Cerebellar nuclear complex (tissue), 1 donor: Measurements from ENCODE around the gene CHRDL1.
"Not testable (repeated sequence)": the region's sequence is repeated elsewhere in the genome, so short reads cannot be mapped to it uniquely, and the experiment has no call there.

ENCODE experiments used
- DNase-seq, 2 experiments: peaks; one replicate each; lab custom pipeline; 2025; lab: John Stamatoyannopoulos, UW

The CHRDL1 gene, protein sequence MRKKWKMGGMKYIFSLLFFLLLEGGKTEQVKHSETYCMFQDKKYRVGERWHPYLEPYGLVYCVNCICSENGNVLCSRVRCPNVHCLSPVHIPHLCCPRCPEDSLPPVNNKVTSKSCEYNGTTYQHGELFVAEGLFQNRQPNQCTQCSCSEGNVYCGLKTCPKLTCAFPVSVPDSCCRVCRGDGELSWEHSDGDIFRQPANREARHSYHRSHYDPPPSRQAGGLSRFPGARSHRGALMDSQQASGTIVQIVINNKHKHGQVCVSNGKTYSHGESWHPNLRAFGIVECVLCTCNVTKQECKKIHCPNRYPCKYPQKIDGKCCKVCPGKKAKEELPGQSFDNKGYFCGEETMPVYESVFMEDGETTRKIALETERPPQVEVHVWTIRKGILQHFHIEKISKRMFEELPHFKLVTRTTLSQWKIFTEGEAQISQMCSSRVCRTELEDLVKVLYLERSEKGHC

DNA sequence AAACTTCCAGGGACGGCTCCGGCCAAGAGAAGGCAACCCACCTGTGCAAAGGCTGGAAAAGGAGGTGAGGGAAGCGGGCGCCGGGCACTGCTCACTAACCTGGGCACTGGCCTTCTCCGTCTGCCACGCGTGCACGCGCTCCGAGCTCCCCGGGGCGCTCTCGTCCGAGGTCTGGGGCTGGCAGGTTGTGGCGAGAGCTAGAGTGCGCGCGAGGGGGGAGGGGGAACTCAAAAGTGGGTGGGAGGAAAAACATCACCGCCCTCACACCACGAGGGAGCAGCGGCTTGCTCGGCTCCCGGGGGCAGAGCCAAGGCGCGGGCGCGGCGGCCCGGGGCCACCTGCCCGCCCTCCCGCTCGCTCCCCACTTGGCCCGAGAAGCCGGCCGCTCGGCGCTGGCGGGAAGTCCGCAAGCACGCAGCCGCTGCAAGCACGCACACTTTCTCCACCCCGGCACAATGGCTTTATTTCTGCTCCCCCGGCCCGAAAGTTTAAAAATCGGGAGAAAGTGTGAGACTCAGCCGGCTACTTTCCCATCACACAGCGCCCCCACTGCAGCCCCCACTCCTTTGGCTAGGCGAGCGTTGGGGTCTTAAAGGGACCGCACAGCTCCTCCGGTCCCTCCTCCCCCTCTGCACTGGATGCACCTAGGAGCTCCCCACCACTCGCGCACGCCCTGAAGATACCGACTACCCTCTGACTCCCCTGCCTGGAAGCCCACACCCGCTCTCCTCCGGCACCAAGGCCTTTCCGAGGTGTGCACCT is at the start of gene CHRDL1:
Gene CHRDL1 (minus strand): TSS at position 173 of the 762 bp plus-strand sequence. CDS start 3,636 bp downstream, outside the sequence.
- no peak for DNase-seq

DNA sequence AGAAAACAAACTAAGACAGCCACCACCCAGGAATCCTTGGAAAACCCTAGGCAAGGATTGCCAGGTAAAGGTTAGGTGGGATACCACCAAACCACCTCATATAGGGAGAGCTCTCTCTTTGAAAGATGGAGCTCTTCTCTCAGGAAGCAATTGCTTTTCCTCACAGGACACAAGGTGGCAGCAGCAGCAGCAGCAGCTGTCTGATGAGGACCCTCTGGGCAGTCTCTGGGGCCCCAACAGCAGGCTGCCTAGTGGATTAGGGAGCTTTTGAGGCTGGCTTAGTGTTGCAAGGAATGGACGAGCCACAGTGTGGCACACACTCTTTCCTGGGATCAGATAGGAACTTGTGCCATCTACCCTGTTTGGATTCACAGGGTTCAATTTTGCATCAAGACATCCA is 41.4 kb upstream of the CHRDL1 start:
- no peak for DNase-seq

DNA sequence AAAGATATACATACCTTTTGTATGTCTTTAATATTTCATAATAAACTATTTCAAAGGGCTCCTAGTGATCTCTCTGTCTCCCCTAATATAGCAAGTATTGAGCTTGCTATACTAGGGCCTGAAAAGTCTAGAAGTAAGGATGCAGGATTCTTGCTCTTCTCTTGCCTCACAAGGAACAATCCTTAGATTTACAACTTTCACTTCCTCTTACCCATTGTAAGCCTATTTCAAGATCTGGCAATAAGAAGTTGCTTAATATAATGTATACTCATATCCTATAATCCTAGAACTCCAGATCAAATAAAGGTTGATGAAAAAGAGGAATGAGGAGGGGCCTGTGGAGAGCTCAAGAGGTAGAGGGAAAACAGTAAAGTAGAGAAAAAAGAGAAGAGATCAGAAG is 40.8 kb upstream of the CHRDL1 start:
- no peak for DNase-seq

DNA sequence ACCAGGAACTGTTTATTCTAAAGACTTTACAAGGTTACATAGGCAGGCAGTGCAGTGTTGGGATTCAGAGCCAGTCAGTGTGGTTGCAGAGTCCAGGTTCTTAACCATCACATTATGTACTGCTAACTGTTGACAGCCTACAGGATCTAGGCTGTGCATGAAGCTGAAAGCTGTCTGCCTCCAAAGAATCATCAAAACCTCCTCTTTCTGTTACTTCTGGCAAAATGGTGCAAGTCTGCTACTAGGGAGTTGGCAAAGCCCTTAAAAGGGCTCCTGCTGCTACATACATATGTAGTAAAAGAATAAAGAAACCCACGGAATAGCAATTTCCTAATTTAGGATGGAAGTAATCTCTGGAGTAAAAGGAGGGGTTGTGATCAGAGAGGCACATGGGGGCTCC is 40.4 kb upstream of the CHRDL1 start:
- DNase-seq = no peak

DNA sequence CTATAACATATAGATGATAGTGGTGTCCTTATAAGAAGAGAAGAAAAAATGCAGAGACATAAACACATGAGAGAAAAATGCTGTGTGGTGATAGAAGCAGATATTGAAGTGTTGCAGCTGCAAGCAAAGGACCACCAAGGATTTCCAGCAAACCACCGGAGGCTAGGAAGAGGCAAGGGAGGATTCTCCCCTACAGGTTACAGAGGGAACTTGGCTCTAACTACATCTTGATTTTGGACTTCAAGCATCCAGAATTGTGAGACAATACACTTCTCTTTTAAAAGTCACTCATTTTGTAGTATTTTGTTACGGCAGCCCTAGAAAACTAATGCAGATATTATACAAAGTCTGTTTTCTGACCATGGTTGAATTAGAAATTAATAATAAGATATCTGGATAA is 30.4 kb upstream of the CHRDL1 start:
- no peak for DNase-seq

DNA sequence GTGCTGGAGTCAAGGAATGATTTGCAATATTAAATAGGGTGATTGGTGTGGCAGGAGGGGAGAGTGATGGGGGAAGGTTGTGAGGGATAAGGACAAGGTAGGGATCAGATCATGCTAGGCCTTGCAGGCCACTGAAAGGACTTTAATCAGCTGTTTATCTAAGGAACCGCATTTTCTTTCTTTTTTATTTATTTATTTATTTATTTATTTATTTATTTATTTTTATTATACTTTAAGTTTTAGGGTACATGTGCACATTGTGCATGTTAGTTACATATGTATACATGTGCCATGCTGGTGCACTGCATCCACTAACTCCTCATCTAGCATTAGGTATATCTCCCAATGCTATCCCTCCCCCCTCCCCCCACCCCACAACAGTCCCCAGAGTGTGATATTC is 20.9 kb upstream of the CHRDL1 start:
- DNase-seq = not testable (repeated sequence)

DNA sequence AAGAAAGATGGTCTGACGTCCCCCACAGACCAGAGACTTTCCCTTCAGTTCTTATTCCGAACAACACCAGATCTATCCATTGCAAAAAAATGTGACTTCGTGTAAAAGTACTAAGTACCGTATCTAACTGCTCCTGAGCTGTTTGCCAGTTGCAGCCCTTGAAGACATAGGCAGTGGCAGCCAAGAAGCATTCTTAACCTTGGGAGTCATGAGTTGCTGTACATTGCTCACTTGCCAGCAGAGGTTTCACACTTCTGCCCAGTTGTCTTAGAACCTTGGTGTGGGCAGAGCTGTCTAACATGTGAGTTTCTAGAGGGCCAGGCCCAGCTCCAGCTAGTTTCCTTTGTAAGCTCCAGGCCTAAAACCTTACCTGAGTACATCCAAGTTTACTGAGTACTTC is 10.5 kb upstream of the CHRDL1 start:
- DNase-seq = no peak

DNA sequence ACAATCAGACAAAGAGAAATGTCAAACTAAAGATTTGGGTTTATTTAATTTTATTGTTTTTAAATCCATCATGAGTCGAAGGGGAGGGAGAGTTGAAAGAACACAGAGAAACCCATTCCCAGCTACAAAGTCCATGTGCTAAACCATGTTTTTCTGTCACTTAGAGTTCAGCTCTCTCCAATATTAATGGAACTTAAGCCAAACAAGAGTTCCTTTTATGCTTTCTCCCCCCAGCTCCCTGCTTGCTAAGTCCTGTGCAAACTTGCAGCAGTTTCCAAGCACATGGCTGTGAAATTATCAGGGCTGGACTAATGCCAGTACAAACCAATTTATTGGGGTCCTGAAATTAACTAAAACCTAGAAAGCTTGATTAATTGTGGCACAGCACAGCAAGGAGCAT is 9.7 kb upstream of the CHRDL1 start:
- no peak for DNase-seq

DNA sequence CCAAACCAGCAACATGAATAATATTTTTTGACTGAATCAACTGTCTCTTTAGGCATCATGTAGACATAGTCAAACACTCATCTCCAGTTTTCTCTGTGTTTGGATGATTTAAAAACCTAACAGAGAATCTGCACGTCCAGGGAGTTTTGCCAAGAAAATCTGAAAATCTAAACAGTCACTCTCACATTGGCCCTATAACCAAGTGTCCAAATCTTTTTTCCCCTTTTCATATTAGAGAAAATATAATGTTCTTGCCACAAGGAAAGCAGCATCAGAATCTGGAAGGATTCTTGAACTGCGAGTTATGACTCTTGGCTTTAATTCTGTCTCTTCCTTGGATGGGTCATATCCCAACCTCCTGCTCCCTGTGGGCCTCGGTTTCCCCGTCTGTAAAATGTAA is 8.8 kb upstream of the CHRDL1 start:
- DNase-seq = no peak

DNA sequence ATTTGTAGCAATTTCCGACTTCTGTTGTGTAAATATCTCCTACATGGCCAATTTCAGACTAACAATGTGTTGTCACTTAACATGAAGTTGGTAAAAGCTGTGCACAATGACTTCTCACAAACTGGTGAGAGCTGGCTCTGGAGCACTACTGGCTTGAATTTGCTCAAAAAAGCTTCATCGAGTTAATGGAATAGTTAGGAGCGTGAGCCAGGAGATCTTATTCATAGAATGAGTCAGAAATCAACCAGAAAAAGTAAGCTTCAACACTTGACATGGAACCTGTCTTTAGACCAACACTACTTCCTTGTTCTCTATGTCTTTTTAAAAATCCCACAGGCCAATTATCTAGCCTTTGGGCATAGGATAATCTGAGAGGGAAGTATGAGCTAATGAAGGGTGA is 7.9 kb upstream of the CHRDL1 start:
- no peak for DNase-seq

DNA sequence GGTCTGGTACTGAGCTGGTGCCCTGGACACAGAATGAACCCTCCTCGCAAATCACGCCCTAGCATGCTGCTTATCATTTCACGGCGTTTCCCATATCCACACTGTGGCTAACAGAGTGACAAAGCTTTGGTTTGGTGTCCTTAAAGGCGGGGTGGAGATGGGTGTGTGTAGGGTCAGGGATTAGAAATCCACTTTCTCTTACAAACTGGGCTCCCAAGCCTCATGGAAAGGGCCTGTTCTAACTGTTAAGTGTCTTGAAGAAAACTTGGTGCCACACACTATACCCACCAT is 735 bp upstream of the CHRDL1 start:
- DNase-seq = no peak

DNA sequence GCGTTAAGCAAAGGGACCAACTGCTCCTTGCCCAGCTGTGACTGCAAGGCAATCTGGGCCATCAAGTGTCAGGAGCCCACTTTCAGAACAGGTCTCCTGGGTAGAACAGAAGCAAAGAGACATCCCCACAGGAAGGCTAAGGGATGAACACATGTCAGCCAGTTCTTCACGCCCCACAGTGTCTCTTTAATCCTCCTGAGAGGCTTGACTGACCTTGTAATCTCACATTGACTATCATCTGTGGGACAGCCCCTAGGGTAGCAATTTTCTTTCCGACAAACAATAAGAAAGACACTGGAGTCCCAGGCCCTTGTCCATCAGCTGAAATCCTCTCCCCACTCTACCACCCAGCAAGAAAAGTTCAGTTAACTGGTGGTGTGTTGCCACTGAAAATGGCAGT is 1.0 kb downstream of the CHRDL1 start:
- DNase-seq = no peak

DNA sequence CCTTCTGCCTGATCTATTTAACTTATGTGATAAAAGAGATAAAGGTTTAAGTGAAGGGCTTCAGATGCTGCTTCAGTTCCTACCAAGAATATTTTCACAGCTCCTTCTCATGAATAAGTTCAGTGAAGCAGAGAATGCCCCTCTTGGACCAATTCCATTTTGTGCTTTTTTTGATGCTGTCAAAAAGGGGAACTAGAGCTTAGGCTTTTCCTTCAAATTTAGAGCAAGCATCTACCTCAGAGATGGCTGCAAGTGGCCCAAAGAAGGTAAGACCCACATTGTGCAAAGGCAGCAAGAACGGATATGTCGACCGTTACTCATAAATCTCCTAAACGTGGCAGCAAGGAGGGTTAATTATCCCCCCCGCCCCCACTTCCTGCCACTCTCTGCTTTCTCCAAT is 4.5 kb downstream of the CHRDL1 start:
- DNase-seq = no peak

DNA sequence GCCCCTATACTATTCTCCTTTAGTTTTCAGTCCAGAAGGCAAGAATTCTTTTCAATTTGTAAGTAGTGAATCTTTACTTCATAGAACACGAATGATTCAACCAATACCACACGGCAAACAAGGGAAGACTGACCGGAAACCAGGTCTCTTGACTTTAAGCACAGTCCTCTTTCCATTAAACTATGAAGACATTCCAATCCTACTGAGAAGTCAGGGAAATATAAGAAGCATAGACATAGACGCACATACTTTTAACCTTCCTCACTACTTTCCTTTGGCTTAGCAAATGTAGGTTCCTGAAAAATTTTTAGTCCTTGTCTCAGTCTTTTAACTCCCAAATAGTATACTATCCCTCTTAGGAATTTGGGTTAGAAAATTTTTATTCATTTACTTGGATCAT is 9.1 kb downstream of the CHRDL1 start:
- DNase-seq = no peak

DNA sequence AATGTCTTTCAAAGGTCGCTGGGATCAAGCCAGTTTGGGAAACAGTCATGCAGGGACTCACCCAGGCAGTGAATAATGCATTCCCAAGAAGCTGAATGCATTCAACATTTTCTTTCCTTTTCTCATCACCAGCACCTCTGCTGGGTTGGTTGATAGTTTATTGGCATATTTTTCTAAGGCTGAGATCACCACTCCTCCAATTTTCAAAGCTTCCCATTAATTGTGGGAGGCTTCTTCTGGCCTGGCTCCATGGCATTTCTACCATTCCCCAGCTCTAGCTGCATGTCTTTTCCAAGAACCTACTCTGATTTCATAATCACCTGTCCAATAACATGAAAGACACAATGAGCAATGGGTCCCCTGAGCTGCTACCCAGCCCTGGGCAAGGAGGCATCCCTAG is 35.8 kb downstream of the CHRDL1 start:
- DNase-seq = no peak

DNA sequence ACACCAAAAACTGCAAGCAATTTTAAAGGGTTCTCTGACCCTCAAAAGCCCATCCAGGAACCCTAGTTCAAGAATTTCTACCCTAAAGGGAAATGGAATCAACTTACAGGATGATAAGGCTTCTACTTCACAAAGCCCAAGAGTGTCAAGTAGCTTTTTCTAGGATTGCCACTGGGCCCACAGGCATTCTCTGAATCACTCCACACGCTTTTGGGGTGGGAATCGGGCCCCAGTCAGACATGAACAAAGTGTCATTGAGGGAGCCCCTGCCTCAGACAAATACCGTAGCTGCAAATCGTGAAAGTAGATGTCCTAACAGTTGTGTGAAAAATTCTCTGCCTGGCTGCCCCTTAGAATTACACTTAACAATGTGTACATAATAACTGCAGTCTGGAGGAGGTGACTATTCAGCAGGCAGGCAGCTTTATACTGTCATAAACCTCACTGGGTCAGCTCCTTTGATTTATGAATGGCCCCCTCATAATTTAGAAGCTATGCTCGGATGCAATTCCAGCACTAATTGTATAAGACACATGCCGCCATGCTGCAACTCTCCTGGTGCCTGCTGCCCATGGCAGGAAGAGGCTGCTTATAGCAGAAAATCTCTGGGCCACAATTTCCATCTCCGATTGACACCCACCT is 36.7 kb downstream of the CHRDL1 start:
- no peak for DNase-seq

DNA sequence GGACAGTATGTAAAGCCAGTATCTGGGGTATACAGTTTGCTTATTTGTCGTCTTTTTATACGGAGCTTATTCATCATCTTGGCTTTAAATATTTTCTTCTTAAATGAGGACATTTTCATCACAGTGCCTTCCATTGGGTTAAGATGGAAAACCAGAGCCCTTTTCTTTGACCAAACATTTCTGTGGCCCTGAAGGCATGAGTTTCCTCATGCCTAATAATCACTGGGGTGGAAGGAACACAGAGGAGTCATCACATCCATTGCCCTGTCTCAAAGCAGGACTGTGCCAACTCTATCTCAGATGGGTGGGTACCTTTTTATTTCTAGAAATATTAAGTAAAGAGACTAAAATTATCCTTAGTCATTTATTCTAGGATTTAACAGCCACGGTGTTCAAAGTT is 40.0 kb downstream of the CHRDL1 start:
- DNase-seq = no peak

DNA sequence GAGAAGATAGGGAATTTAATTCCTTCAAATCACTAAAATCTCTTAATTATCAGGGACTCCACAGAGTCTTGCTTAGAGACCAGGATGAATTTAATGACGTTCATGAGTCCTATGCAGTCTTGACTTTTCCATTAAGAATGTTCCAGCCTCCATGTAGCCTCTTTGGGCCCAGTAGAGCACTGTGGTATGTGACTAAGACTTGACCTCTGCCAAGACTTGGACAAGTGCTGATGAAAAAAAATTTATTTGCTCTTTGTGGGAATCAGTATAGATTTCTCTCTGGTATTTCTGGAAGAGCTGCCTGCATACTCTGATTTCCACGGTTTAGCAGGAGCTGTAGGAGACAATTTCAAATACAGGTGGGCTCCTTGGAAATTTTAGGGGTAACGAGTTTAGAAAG is 40.6 kb downstream of the CHRDL1 start:
- DNase-seq = no peak

DNA sequence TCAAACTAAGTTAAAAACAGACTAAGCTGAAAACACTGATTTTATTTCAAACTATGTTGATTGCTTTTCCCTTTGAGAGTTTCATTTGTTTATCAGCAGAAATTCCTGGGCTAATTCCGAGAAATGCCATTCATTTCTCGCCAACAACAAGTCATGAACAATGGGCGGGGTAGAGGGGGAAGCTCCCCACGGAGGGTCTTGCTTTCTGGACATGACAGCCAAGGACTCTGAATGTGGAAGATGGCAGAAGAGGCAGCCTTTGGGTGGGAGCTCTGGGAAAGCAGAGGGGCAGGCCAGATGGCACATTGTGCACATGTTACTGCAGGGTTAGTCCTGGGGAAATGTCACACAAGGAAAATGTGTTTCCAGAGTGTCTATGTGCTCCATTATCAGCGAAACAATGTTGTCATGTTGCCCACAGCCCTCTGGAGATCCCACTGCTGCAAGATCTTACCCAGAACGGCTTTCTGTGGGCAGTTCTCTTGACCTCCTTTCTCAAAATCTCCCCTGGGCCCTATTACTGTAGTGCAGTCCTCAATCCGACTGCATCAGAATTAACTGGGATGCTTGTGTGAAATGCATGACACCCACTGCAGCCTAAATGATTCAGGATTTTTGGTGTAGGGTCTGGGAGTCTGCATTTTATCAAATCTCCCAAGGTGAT is 45.0 kb downstream of the CHRDL1 start:
- no peak for DNase-seq

DNA sequence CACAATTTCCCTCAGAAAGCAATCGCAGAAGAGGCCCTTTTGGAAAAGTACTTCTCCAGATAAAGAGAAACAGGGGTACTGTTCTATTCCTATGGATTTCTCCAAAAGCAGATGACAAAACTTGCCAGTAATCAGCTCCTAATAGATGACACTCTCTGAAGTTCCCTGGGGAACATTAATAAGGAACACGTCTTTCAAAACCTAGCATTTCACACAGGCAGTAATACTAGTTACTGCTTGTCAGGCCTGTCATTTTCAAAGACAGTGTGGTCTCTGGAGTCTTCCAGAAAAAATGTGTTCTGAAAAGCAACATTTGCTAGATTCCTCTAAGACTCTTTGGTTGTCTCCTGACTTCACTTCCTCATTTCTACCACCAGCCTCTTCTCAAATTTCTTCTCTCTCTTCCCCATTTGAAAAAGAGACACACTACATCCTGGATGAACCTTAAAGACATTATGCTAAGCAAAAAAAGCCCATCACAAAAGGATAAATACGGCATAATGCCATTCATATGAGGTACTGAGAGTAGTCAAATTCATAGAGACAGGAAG is 47.3 kb downstream of the CHRDL1 start:
- no peak for DNase-seq

DNA sequence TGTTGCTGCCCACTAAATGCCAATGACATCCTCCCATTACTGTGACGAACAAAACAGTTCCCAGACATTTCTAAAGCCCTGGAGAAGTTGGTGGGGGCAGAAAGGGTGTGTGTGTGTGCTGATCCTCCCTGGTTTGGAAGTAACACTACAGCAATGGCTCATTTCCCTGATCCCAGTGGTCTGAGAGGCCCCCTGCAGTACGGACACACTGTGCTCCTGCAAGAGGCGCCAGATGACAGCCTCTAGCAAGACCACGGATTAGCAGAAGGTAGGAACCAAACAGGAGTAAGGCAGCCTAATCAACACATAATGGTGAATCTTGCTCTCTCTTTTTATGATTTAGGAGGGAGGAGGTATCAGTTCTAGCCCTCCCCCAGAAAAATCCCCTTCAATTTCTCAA is 49.6 kb downstream of the CHRDL1 start:
- no peak for DNase-seq

DNA sequence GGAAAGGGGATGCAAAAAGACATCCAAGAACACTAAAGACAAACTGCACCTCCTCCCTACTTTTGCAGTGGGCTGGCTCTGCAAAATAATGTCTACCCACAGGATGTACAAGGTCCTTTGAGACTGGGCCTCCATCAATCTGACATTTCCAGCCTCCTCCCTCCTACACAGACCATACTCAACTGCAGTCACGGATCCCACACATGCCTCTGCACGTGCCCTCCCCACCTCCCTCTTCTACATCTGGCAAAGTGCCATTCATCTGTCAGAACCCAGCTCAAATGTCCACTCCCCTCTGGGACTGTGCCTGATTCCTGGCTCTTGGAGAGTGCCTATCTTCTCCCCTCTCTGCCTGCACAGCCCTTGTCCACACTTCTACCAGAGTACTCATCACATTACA is 50.3 kb downstream of the CHRDL1 start:
- no peak for DNase-seq
